MM.1S (cell line): ENCODE data around the gene CCL1.

ENCODE experiments used
- DNase-seq: peaks from one replicate; pipeline ENCODE4 v3.0.0-alpha.2; 2015
- H2AFZ ChIP-seq: fragments of 300-600 bp; sonication (generic); 2 replicates; pipeline ENCODE4 v1.6.0; 2016; ENCODE audit warnings: antibody characterized with exemption, low read length
- H3F3A ChIP-seq: fragments of 300-600 bp; sonication (generic); 2 replicates; pipeline ENCODE4 v1.6.1; 2016; ENCODE audit warnings: mild to moderate bottlenecking, antibody characterized with exemption, low read length, moderate library complexity, mixed read lengths; ENCODE audit not compliant: insufficient read depth
- H3K27ac ChIP-seq: fragments of 300-600 bp; sonication (generic); 2 replicates; pipeline ENCODE4 v1.5.1; 2016; ENCODE audit warnings: mild to moderate bottlenecking, low read length
- H3K27me3 ChIP-seq: fragments of 300-600 bp; sonication (generic); replicated peaks from 2 replicates; pipeline ENCODE4 v1.6.0; 2016; ENCODE audit warnings: low read length; ENCODE audit not compliant: insufficient read depth
- H3K36me3 ChIP-seq: fragments of 300-600 bp; sonication (generic); replicated peaks from 2 replicates; pipeline ENCODE4 v1.6.1; 2016; ENCODE audit warnings: mild to moderate bottlenecking, low read length, mixed read lengths; ENCODE audit not compliant: insufficient read depth
- H3K4me1 ChIP-seq: fragments of 300-600 bp; sonication (generic); 2 replicates; pipeline ENCODE4 v1.6.1; 2016; ENCODE audit warnings: low read length, mixed read lengths
- H3K4me2 ChIP-seq: fragments of 300-600 bp; sonication (generic); 2 replicates; pipeline ENCODE4 v1.6.0; 2016; ENCODE audit warnings: low read depth, low read length
- H3K4me3 ChIP-seq: fragments of 300-600 bp; sonication (generic); 2 replicates; pipeline ENCODE4 v1.5.1; 2016; ENCODE audit warnings: low read length, mixed read lengths
- H3K79me2 ChIP-seq: fragments of 300-600 bp; sonication (generic); 2 replicates; pipeline ENCODE4 v1.6.1; 2016; ENCODE audit warnings: mixed run types, low read length, mixed read lengths
- H3K9ac ChIP-seq: fragments of 300-600 bp; sonication (generic); 2 replicates; pipeline ENCODE4 v1.6.1; 2016; ENCODE audit warnings: low read length, mixed read lengths
- H3K9me2 ChIP-seq: fragments of 300-600 bp; sonication (generic); replicated peaks from 2 replicates; pipeline ENCODE4 v1.6.1; 2016; ENCODE audit warnings: mild to moderate bottlenecking, low read length, mixed read lengths; ENCODE audit not compliant: insufficient read depth
- H3K9me3 ChIP-seq: fragments of 300-600 bp; sonication (generic); replicated peaks from 2 replicates; pipeline ENCODE4 v1.6.1; 2016; ENCODE audit warnings: mild to moderate bottlenecking, low read length, mixed read lengths; ENCODE audit not compliant: insufficient read depth
- H4K20me1 ChIP-seq: fragments of 300-600 bp; sonication (generic); 2 replicates; pipeline ENCODE4 v1.6.1; 2016; ENCODE audit warnings: mild to moderate bottlenecking, low read length, moderate library complexity, mixed read lengths; ENCODE audit not compliant: insufficient read depth
- CTCF ChIP-seq: fragments of 300-600 bp; sonication (generic); IDR thresholded peaks from 2 replicates; pipeline ENCODE4 v1.5.1; 2016; ENCODE audit warnings: antibody characterized with exemption, low read length, mixed read lengths
- EZH2 ChIP-seq: fragments of 300-600 bp; sonication (generic); optimal IDR thresholded peaks from 2 replicates; pipeline ENCODE3; 2017; ENCODE audit warnings: low read depth, mild to moderate bottlenecking, antibody characterized with exemption, low read length, mixed read lengths
- EZH2phosphoT487 ChIP-seq: fragments of 300-600 bp; sonication (generic); IDR thresholded peaks from 2 replicates; pipeline ENCODE4 v1.6.1; 2018; ENCODE audit warnings: antibody characterized with exemption, low read length

The CCL1 gene

GRCh38 chr17:34371405-34372100 lies 8.5 kb upstream of the CCL1 start:
- Histone ChIP-seq H3K27ac (peak overlapping the region; percentile 96), H3K79me2 (no peaks in the 10 kb centered on the region), H3K4me2 (peak overlapping the region; percentile 50), H3F3A (peaks cover 58% of the 10 kb centered on the region), H3K27me3 (no peaks in the 10 kb centered on the region), H3K4me1 (peaks cover 95% of the 10 kb centered on the region), H3K4me3 (no peak overlapping the region), H3K9ac (peak overlapping the region; percentile 57), H3K9me3 (no peaks in the 10 kb centered on the region), H3K36me3 (no peaks in the 10 kb centered on the region), H2AFZ (no peak overlapping the region), H3K9me2 (no peaks in the 10 kb centered on the region), H4K20me1 (no peaks in the 10 kb centered on the region)
- DNase-seq, result no peak
- no peak for TF ChIP-seq EZH2phosphoT487
- TF ChIP-seq CTCF, result no peak
- no peak for TF ChIP-seq EZH2

GRCh38 chr17:34370997-34371395 lies 8.0 kb upstream of the CCL1 start:
- Histone ChIP-seq H3K9me2 (no peaks in the 10 kb centered on the region), H3K4me3 (no peak overlapping the region), H4K20me1 (no peaks in the 10 kb centered on the region), H3K36me3 (no peaks in the 10 kb centered on the region), H2AFZ (no peak overlapping the region), H3F3A (peaks cover 59% of the 10 kb centered on the region), H3K27me3 (no peaks in the 10 kb centered on the region), H3K4me2 (peak overlapping the region; percentile 50), H3K9ac (peak overlapping the region; percentile 57), H3K27ac (peak overlapping the region; percentile 96), H3K4me1 (peaks cover 95% of the 10 kb centered on the region), H3K9me3 (no peaks in the 10 kb centered on the region), H3K79me2 (no peaks in the 10 kb centered on the region)
- peak; percentile 89 for DNase-seq
- TF ChIP-seq EZH2, result no peak
- no peak for TF ChIP-seq EZH2phosphoT487
- no peak for TF ChIP-seq CTCF

- no peaks in the 10 kb centered on the region for H3K36me3 ChIP-seq
- no peaks in the 10 kb centered on the region for H3K27me3 ChIP-seq
- H2AFZ ChIP-seq, result no peak overlapping the region
- H3K9ac ChIP-seq, result peak overlapping the region; percentile 57
- peak overlapping the region; percentile 96 for H3K27ac ChIP-seq
- peak; percentile 77 for DNase-seq
- H3K79me2 ChIP-seq, result no peaks in the 10 kb centered on the region
- H3F3A ChIP-seq, result peaks cover 64% of the 10 kb centered on the region
- no peaks in the 10 kb centered on the region for H3K9me2 ChIP-seq
- H3K4me2 ChIP-seq, result peak overlapping the region; percentile 50
- H3K4me3 ChIP-seq, result no peak overlapping the region
- peaks cover 95% of the 10 kb centered on the region for H3K4me1 ChIP-seq
- no peaks in the 10 kb centered on the region for H4K20me1 ChIP-seq
- no peak for TF ChIP-seq CTCF
- no peak for TF ChIP-seq EZH2
- no peak for TF ChIP-seq EZH2phosphoT487
- no peaks in the 10 kb centered on the region for H3K9me3 ChIP-seq
These were observed 7.5 kb upstream of the CCL1 start for GRCh38 chr17:34370376-34370996.
